Inflammatory macrophage (primary cell): ENCODE data around the gene TMEM203.

Source experiments
- DNase-seq, 2 donors: peaks; one replicate each; pipeline ENCODE4 v3.0.0-alpha.2; 2020 to 2022

The TMEM203 gene

GRCh38 chr9:137217276-137218211, 12.1 kb upstream of the TMEM203 start:
- DNase-seq: no peak

GRCh38 chr9:137216188-137216965, 10.9 kb upstream of the TMEM203 start:
- DNase-seq: no peak

GRCh38 chr9:137215196-137215986, 9.9 kb upstream of the TMEM203 start:
- DNase-seq: no peak

GRCh38 chr9:137214620-137215019, 9.2 kb upstream of the TMEM203 start:
- DNase-seq: no peak

- DNase-seq: no peak
Measured at GRCh38 chr9:137213160-137214060, 8.0 kb upstream of the TMEM203 start.

- DNase-seq: no peak
Measured at GRCh38 chr9:137212520-137212919, 7.1 kb upstream of the TMEM203 start.

GRCh38 chr9:137211532-137211931, 6.1 kb upstream of the TMEM203 start:
- no peak for DNase-seq

- DNase-seq: no peak
Measured at GRCh38 chr9:137206602-137207001, 1.2 kb upstream of the TMEM203 start.

- DNase-seq: no peak
Measured at GRCh38 chr9:137204731-137205125, 720 bp downstream of the TMEM203 start.

- DNase-seq: no peak
Measured at GRCh38 chr9:137202966-137203365, 2.5 kb downstream of the TMEM203 start.

GRCh38 chr9:137201205-137201868, 4.1 kb downstream of the TMEM203 start:
- no peak for DNase-seq

- DNase-seq: peak; percentile 99 to 100
Measured at GRCh38 chr9:137200311-137201204, 4.9 kb downstream of the TMEM203 start, which contains the start of gene TPRN. TSS of gene TPRN (minus strand) at chr9:137200741. CDS start at chr9:137200711, 30 bp downstream.

GRCh38 chr9:137199411-137200121, 5.9 kb downstream of the TMEM203 start:
- no peak for DNase-seq

GRCh38 chr9:137198902-137199283, 6.6 kb downstream of the TMEM203 start:
- no peak for DNase-seq

- DNase-seq: no peak
Measured at GRCh38 chr9:137198051-137198901, 7.2 kb downstream of the TMEM203 start.

- DNase-seq: no peak
Measured at GRCh38 chr9:137195525-137196220, 9.8 kb downstream of the TMEM203 start.

GRCh38 chr9:137194909-137195308, 10.5 kb downstream of the TMEM203 start:
- DNase-seq: no peak

GRCh38 chr9:137194388-137194787, 11.1 kb downstream of the TMEM203 start:
- DNase-seq: no peak
